GM12891 (cell line): ENCODE results near the gene CCR7.

Experiments
- POLR2A ChIP-seq: IDR thresholded peaks from 2 replicates; pipeline ENCODE4 v1.6.1; 2011; ENCODE audit warnings: low read depth, low read length, control low read depth
- POLR2AphosphoS5 ChIP-seq: IDR thresholded peaks from 2 replicates; pipeline ENCODE4 v1.6.1; 2011; ENCODE audit warnings: low read depth, low read length, control low read depth
- POU2F2 ChIP-seq: IDR thresholded peaks from 2 replicates; pipeline ENCODE4 v1.6.1; 2011; ENCODE audit warnings: low read depth, mild to moderate bottlenecking, control low read depth, low read length, moderate library complexity
- TAF1 ChIP-seq: IDR thresholded peaks from 2 replicates; pipeline ENCODE4 v1.6.1; 2011; ENCODE audit warnings: low read depth, low read length, control low read depth

GRCh38 chr17:40514013-40514875 is 51.0 kb downstream of the CCR7 start:
- no peak for TF ChIP-seq POLR2A
- TF ChIP-seq TAF1, result no peak
- no peak for TF ChIP-seq POLR2AphosphoS5
- no peak for TF ChIP-seq POU2F2
